Stomach (tissue), 4 donors: ENCODE data around the gene PTPRD.

Experiments used
- POLR2A ChIP-seq, 4 donors: fragments of 450-650 bp; IDR thresholded peaks; one replicate each; pipeline ENCODE4 v1.6.1; 2016; ENCODE audit warnings: antibody characterized with exemption in 4 of 4, control low read depth in 2 of 4, mild to moderate bottlenecking in 1 of 4, moderate library complexity in 1 of 4
- POLR2AphosphoS5 ChIP-seq, 3 donors: sonication (generic); formaldehyde crosslinking; IDR thresholded peaks; one replicate each; pipeline ENCODE4 v1.6.1; 2016; ENCODE audit warnings: antibody characterized with exemption in 3 of 3
- TF ChIP-seq, protein P1 (sequence below), 7 experiments: fragments of 450-650 bp in 4 of 7; fragments of 200-600 bp in 3 of 7; sonication (generic) in 3 of 7; IDR thresholded peaks; one replicate each; pipeline ENCODE4 v1.5.1; 2016 to 2019; ENCODE audit warnings: antibody characterized with exemption in 7 of 7, control low read depth in 2 of 7, mild to moderate bottlenecking in 1 of 7

GRCh38 chr9:10341057-10341456 lies 271.7 kb downstream of the PTPRD start:
- TF ChIP-seq POLR2A (IDR thresholded peaks at IDR 0.05) = no peak
- TF ChIP-seq, protein P1, sequence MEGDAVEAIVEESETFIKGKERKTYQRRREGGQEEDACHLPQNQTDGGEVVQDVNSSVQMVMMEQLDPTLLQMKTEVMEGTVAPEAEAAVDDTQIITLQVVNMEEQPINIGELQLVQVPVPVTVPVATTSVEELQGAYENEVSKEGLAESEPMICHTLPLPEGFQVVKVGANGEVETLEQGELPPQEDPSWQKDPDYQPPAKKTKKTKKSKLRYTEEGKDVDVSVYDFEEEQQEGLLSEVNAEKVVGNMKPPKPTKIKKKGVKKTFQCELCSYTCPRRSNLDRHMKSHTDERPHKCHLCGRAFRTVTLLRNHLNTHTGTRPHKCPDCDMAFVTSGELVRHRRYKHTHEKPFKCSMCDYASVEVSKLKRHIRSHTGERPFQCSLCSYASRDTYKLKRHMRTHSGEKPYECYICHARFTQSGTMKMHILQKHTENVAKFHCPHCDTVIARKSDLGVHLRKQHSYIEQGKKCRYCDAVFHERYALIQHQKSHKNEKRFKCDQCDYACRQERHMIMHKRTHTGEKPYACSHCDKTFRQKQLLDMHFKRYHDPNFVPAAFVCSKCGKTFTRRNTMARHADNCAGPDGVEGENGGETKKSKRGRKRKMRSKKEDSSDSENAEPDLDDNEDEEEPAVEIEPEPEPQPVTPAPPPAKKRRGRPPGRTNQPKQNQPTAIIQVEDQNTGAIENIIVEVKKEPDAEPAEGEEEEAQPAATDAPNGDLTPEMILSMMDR (IDR thresholded peaks at IDR 0.05) = no peak
- no peak for TF ChIP-seq POLR2AphosphoS5 (IDR thresholded peaks at IDR 0.05)
